GM21515 (cell line): ENCODE measurements around the gene PEX11B.
"Not testable (repeated sequence)": the region's sequence is repeated elsewhere in the genome, so short reads cannot be mapped to it uniquely, and the experiment has no call there.

Source experiments
- ATAC-seq: cut with Tn5 transposase; IDR thresholded peaks from one replicate; pipeline ENCODE4 v1.9.1; 2021; ENCODE audit not compliant: unreplicated experiment

The PEX11B gene

DNA sequence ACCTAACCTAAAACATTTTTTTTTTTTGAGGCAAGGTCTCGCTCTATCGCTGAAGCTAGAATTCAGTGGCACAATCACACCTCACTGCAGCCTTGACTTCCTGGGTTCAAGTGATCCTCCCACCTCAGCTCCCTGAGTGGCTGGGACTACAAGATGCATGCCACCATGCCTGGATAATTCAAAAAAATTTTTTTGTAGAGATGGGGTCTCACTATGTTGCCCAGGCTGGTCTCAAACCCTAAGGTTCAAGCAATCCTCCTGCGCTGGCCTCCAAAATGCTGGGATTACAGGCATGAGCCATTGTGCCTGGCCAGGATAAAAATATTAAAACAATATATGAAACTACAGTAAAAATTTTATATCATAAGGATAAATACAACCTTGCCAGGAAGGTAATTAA lies 34.4 kb upstream of the PEX11B start:
- no peak for ATAC-seq

DNA sequence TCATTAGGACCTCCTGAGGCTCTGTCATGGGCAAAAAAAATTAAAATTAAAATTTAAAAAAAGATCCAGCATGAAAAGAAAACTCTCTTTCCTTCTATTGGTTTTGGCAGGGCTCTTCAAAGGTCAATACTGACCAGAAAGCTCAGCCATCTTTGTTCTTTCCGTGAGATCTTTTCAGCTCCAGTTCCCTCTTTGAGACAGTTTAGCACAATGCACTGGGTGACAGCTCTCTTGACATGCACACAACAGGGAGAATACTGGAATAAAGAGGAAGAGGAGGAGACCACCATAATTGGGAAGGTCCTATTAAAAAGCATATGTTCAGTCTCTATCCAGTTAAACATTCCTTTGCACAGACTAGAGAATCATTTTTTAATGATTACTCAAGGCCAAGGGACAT lies 33.0 kb upstream of the PEX11B start:
- no peak for ATAC-seq

DNA sequence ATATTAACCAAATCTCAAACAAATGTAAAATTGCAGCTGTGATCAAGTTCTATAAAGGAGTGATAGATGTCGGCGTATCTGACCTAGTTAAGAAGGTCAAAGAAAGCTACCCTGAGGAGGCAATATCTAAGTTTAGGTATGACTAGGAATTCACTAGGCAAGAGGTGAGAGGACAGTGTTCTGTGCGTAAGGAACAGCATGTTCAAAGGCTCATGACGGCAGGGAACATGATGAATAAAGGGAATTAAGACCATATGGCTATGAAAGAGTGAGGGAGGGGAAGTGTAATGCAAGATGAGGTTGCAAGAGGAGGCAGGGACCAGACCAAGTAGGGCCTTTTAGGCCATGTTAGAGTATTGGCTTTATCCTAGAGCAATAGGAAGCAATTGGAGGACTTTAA lies 30.7 kb upstream of the PEX11B start:
- no peak for ATAC-seq

DNA sequence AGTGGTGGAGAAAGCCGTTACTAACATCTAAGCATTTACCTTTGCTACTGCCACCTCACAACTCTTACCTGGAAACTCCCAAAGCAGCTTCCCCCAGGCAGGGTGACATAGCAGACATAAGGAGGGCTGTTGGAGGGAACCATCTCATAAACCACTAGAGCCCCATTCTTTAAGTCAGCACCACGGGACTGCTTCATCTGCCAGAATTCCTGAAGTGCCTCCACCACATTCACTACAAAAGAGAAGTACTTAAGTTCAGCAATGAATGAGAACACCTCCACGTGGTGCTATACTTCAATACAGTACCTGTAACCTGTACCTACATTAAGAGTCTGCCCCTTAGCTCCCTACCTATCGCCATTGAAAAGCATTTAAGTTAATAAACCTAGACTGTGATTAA lies 29.0 kb upstream of the PEX11B start:
- ATAC-seq: no peak

DNA sequence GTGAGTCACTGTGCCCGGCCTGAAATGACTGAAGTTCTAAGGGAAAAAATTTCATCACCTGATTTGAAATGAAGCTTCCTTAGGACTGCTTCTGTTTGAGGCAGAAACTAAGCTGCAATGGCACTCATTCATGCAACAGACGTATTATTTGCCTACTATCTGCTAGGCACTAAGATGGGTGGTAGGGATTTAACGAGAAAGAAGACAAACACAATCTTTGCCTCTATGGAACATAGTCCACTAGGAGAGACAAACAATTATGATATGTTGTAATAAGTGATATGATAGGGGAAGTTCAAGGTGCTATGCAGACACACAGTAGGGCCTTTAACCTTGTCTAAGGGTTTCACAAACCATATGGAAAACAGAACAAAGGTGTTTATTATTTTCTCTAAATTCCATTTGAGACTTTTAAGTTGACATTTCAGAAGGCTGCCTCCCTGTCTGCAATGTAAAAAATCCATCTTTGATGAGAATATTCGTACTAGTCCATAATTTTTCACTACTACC lies 28.0 kb upstream of the PEX11B start:
- ATAC-seq: no peak

DNA sequence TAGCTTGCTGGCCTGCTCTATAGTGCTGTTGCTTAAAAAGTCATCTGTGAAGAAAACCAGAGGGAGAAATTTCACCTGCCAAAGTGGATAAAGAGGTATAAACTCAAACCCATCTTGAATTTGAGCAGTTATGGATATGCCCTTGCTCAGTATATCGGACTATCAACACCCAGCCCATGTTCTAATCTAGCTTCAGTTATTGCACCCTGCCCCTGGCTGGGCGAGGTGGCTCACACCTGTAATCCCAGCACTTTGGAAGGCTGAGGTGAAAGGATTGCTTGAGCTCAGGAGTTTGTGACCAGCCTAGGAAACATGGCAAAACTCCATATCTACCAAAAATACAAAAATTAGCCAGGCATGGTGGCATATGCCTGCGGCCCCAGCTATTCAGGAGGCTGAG lies 26.0 kb upstream of the PEX11B start:
- no peak for ATAC-seq

DNA sequence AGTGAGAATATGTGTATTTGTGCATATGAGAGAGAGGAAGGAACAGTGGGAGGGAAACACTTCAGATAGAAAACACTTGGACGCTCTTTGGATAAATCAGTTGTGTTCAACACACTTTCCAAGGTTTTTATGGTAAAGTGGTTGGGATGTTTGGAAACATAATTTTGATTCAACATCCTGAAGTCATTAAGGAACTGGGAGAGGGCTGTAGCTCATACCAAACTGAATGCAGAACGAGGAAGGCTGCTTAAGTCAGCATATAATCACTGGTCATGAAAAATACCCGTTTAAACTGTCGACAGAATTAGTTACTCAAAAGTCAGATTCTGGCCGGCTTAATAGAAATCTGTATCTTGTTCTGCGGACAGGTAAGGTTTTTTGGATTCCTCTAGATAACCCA lies 24.4 kb upstream of the PEX11B start:
- ATAC-seq: no peak

DNA sequence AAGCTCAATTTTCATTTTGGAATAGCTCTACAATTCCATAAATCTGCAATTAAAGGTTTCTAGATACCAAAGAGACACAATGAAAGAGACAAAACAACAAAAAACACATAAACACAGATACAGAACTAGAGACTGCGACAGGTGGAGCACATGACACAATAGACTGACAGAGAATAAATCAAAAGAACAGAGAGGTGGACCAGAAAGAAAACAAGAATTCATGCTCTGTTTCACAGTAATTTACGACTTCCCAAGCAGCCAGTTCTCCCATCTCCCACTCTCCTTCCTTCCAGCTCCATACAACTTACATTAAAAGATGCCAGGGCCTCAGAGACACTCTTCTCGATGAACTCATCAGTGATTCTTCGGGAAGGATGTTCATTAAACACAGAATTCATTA lies 23.9 kb upstream of the PEX11B start:
- ATAC-seq: no peak

DNA sequence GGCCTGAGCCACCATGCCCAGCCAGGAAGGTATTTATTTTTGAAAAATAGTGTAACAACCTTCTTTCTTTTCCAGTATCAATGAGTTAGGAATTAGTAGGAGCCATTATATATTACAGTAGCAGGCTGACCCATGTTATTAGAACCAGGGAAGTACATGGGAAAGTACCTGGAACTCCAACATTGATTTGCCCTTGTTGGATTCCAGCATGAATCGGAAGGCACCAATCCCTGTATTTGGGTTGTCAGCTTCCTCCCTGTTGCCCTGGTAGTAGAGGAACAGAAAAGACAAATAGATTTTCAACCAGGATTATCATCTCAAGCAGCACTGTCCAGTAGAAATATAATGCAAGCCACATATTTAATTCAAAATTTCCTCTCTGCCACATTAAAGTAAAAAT lies 18.9 kb upstream of the PEX11B start:
- no peak for ATAC-seq

DNA sequence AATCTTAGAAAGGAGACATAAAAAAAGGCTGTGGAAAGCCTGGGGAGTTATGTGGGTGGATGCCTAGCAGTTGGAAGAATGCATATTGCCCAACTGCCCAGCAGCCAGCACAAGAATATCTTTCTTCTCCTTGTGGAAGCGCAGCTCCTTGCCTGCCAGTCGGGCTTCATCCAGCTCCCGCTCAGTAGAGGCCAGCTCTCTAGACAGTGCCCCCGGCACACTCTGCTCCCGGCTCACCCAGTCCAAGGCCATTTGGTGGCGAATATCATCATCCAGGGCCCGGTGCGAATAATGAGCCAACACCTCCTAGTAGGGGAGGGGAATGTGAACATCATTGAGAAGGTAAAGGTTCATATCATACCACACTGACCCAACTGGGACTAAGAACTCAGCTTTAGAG lies 17.7 kb upstream of the PEX11B start:
- ATAC-seq: no peak

DNA sequence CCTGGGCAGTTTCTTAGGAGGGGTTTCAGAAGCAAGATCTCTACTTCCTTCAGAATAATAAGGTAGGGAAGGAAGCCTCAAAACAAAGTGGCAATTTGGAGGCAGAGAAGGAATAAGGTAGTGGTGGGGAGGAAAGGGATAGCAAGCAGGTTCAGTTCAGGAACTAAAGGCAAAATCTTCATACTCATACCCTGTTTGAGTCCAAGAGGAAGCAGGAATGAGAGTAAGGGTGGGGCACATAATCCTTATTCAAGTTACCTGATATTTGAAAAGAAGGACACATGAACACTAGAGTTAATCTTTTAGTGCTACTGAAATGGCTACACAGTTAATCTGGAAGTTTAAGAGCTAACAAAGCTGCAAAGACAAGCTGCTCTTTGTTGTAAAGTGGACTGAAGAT lies 17.2 kb upstream of the PEX11B start:
- no peak for ATAC-seq

DNA sequence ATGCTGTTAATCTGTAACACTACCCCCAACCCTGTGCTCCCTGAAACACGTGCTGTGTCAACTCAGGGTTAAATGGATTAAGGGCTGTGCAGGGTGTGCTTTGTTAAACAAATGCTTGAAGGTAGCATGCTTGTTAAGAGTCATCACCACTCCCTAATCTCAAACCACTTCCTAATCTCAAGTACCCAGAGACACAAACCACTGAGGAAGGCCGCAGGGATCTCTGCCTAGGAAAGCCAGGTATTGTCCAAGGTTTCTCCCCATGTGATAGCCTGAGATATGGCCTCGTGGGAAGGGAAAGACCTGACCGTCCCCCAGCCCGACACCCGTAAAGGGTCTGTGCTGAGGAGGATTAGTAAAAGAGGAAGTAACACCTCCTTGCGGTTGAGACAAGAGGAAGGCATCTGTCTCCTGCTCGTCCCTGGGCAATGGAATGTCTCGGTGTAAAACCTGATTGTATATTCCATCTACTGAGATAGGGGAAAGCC lies 14.0 kb upstream of the PEX11B start:
- ATAC-seq: not testable (repeated sequence)

DNA sequence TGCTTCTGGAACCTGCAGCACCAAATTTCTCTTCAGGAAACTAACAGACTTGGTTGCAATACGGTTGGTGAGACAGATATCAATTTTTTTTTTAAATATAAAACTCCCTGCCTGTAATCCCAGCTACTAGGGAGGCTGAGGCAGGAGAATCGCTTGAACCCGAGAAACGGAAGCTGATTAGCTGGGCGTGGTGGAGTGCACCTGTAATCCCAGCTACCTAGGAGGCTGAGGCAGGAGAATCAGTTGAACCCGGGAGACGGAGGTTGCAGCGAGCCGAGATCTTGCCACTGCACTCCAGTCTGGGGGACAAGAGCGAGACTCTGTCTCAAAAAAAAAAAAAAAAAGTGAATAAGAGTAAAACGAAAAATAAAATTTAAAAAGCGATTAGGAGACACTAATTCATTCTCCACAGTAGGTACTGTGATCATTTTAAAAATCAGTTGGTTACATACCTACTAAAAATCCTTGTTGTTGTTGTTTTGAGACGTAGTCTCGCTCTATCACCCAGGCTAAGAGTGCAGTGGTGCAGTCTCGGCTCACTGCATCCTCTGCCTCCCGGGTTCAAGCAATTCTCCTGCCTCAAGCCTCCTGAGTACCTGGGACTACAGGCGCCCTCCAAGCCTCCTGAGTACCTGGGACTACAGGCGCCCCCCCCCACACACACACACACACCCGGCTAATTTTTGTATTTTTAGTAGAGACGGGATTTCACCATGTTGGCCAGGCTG lies 9.6 kb upstream of the PEX11B start:
- no peak for ATAC-seq

DNA sequence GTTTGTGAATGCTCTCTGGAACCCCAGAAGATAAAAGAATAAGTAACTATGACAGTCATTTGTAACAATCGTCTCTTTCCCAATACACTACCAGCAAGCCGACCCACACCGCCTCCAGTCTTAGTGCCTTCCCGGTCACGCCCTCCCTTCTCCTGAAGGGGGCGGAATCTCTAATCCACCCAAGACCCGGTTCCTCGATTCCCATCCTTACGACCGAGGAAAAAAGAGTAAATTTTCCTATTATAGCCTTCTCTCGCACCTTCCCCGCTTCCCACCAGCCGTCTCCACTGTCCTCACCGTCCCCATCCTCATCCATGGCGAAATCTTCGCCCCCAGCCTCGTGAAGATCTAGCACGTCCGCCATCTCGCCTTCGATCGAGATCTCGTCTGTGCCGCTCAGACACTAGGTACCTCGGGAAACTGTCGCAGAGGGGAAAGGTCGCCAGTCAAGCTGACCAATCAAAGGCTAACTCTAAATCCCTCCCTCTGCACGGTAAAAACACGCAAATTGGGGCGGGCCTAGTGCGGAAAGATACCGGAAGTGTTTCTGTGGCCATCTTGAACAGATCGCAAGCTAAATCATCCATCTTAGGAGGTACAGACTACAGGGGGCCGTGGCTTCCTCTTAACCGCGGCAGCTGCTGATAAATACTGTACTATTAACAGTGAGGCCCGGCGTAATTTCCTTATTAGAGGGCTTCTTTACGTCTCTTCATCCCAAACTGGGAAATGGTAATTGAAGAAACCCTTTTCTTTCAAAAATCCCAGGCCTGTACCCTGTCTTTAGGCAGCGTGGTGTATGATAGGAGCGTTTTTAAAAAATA lies 8.8 kb upstream of the PEX11B start, which contains the start of gene RBM8A:
Gene RBM8A (minus strand): TSS at position 422 of the 824 bp plus-strand sequence. CDS start 58 bp downstream, at position 364.
- peak; percentile 87 for ATAC-seq

DNA sequence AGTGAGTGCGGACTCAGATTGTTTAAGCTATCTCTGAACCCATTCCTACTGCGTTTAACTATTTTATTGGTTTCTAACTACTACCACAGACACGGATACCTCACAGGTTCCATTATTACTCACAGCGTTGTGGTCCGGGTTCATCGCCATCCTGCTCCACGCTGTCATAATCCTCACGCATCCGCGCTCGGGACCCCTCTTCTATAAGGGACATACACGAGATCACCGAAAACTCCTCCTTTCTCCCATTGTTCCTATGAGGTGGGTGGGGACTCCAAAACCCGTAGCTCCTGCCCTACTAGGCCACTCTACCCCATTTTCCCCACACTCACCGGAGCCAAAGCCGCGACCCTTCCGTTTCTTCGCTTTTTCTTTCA lies 8.2 kb upstream of the PEX11B start:
- peak; percentile 5 for ATAC-seq

DNA sequence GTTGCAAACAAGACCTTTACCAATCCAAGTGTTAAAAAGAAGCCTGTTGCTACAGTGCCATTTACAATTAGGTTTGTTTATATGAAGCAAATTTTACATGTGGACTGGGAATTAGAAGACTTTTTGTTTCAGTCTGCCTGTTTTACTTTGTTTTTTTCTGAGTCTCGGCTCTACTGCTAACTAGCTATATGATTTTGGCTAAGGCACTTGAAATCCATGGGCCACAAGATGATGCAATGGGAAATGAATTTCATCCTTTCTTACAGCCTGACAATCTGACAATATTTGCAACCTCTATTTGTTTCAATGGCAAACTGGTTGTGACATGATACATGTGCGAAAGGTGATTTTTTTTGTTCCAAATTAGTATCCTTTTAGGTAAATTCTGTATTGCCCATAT lies 3.7 kb upstream of the PEX11B start:
- no peak for ATAC-seq

DNA sequence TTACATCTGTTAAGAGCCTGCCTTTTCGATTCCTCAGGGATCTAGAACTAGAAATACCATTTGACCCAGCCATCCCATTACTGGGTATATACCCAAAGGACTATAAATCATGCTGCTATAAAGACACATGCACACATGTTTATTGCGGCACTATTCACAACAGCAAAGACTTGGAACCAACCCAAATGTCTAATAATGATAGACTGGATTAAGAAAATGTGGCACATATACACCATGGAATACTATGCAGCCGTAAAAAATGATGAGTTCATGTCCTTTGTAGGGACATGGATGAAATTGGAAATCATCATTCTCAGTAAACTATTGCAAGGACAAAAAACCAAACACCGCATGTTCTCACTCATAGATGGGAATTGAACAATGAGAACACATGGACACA lies 1.8 kb upstream of the PEX11B start:
- ATAC-seq: not testable (repeated sequence)

DNA sequence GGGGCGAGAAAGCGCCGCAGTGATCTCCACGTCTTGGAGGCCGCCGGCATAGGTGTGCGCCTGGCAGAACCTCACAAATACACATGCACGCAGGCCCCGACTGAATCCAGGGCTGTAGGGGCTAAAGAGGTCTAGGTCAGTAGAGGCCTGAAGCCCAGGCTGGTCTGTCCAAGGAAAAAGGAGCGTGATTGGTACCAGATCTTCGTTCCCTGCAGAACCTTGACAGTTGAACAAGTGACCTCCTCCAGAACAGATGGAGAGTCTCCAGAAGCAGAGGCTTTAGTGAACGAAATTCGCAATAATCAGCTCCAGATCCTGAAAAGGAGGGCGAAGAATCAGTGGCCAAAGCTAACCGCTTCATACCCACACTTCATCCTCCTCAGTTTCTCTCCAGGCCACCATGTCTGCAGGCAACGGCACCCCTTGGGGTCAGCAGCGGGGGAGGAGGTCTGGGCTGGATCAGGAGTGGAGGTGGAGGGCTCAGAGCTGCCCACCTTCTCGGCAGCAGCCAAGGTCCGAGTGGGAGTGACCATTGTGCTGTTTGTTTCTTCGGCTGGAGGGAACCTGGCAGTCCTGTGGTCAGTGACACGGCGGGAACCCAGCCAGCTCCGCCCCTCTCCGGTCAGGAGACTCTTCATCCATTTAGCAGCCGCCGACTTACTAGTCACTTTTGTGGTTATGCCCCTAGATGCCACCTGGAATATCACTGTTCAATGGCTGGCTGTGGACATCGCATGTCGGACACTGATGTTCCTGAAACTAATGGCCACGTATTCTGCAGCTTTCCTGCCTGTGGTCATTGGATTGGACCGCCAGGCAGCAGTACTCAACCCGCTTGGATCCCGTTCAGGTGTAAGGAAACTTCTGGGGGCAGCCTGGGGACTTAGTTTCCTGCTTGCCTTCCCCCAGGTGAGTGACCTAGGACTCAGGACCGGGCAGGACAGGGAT lies 749 bp upstream of the PEX11B start:
- peak; percentile 80 for ATAC-seq

DNA sequence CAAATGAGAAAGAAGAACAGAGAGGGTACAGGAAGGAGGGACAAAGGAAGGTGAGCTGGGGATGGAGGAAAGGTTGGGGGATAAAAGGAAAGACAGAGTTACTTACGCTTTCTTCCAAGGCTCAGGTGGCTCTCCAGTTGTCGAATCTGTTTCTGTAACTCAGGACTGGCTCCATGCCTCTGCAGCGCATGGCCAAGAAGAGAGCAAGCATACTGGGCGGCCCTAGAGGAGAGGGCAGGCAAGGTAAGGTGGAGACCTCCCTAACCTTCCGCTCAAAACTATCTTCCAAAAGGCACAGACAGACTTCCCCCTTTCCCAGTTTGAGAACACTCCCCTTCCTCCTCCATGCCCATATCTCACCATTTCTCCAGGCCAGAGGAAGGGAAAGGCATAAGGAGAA lies 922 bp downstream of the PEX11B start:
- no peak for ATAC-seq

DNA sequence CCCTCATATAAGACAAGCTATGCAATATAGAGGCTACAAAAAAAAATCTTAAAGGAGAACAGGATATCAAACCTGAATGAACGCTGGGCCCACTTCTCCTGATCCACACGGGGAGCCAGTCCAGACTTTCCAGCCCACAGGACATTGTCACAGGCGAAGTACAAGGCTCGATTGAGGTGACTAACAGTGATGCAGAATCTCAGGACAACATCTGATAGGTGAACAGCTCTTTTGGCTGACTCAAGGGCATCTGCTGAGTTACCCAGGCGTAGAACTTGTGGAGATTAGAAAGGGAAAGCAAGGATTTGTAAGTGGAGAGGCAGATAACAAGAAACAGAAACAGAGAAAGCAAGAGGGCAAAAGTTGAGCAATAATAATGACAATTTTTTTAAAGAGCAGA lies 1.8 kb downstream of the PEX11B start:
- no peak for ATAC-seq

DNA sequence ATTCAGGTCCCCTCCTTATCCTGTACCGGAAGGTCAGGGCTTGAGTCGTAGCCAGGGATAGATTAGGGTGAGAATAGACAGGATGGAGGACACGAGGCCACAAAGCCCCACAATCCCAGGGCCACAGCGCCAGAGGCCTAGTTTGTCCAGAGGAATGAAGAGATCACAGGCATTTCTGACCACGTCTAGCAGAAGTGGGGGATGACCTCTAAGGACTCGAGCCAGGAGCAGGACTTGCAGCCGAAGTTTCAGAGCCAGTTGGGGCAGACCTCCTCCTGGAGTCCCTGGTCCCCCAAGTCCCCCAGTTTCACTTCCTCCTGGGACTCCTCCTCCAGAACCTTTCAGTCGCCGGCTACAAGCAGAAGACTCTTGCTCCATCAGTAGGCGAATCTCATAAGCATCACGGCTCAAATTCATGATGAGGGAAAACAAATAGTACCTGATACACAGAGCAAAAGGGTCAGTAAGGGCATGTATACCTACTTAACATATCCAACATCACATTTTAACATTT lies 6.3 kb downstream of the PEX11B start:
- ATAC-seq: no peak
